H1 (cell line): Measurements from ENCODE around the gene GTF3C5. TPM values are rescaled to one million over a fixed set of nuclear protein-coding genes. Genes with fewer than 3 reads are reported as not detected.

Experiments used
- CTCF ChIA-PET: fragments of 300-600 bp; sonication (Branson Sonifier 250); formaldehyde crosslinking; loops from one replicate; lab custom pipeline; 2021; ENCODE audit not compliant: partially characterized antibody; lab: Charles Lee
- POLR2A ChIA-PET: fragments of 300-600 bp; sonication (Branson Sonifier 250); formaldehyde crosslinking; loops from one replicate; lab custom pipeline; 2021; ENCODE audit warnings: inconsistent platforms; ENCODE audit not compliant: partially characterized antibody; lab: Charles Lee
- DNase-seq, 2 experiments: peaks; one replicate each; pipeline versions ENCODE4 v3.0.0 to v3.0.0-alpha.2; 2010 to 2022; ENCODE audit warnings: low spot score in 2 of 2, low read depth in 1 of 2, mixed read lengths in 1 of 2
- FAIRE-seq: peaks from 2 replicates; lab custom pipeline; 2011; peaks lifted over from hg19 to GRCh38; lab: Jason Lieb, UNC
- H2AFZ ChIP-seq: 2 replicates; pipeline ENCODE4 v1.8.1; 2012; ENCODE audit warnings: low read length, inconsistent platforms
- H2AK5ac ChIP-seq: 2 replicates; pipeline ENCODE4 v1.6.1; 2013; ENCODE audit warnings: low read depth, low read length
- H2BK120ac ChIP-seq: replicated peaks from 2 replicates; pipeline ENCODE3; 2013; ENCODE audit warnings: low read depth, low read length, inconsistent platforms
- H2BK12ac ChIP-seq: 2 replicates; pipeline ENCODE4 v1.6.1; 2013; ENCODE audit warnings: low read depth, low read length
- H2BK15ac ChIP-seq: 2 replicates; pipeline ENCODE4 v1.6.1; 2013; ENCODE audit warnings: low read length
- H2BK20ac ChIP-seq: 2 replicates; pipeline ENCODE4 v1.6.1; 2013; ENCODE audit warnings: low read length
- H2BK5ac ChIP-seq: 2 replicates; pipeline ENCODE4 v1.6.1; 2013; ENCODE audit warnings: low read depth, low read length
- H3K14ac ChIP-seq: 2 replicates; pipeline ENCODE4 v1.6.1; 2013; ENCODE audit warnings: inconsistent platforms; ENCODE audit not compliant: insufficient read length
- H3K18ac ChIP-seq: 2 replicates; pipeline ENCODE4 v1.6.1; 2013; ENCODE audit warnings: low read length; ENCODE audit errors: extremely low read depth
- H3K23ac ChIP-seq: 2 replicates; pipeline ENCODE4 v1.6.1; 2013; ENCODE audit warnings: inconsistent platforms; ENCODE audit not compliant: insufficient read length
- H3K23me2 ChIP-seq: 2 replicates; pipeline ENCODE4 v1.6.1; 2013; ENCODE audit warnings: low read depth, low read length
- H3K27ac ChIP-seq: 2 replicates; pipeline ENCODE4 v1.6.1; 2011; ENCODE audit warnings: low read depth, low read length, inconsistent platforms
- H3K27me3 ChIP-seq, 4 experiments: replicated peaks in 1 of 4; 1 replicate in 1 of 4; 2 replicates in 3 of 4; pipeline versions ENCODE4 v1.6.1 to v1.8.1; 2011 to 2013; ENCODE audit warnings: low read length in 3 of 4, mild to moderate bottlenecking in 3 of 4, inconsistent platforms in 2 of 4, mixed read lengths in 2 of 4, moderate library complexity in 1 of 4; ENCODE audit not compliant: control insufficient read depth in 3 of 4, insufficient read depth in 3 of 4; ENCODE audit errors: extremely low read depth in 1 of 4
- H3K36me3 ChIP-seq, 4 experiments: 2 replicates each; pipeline versions ENCODE4 v1.6.1 to v1.8.1; 2011 to 2013; ENCODE audit warnings: mild to moderate bottlenecking in 4 of 4, low read length in 3 of 4, moderate library complexity in 2 of 4, control low read depth in 1 of 4, inconsistent platforms in 1 of 4; ENCODE audit not compliant: insufficient read depth in 4 of 4, control insufficient read depth in 2 of 4
- H3K4ac ChIP-seq: replicated peaks from 2 replicates; pipeline ENCODE3; 2013; ENCODE audit warnings: low read length, low read depth, mixed read lengths, inconsistent platforms; ENCODE audit not compliant: insufficient read length
- H3K4me1 ChIP-seq, 4 experiments: replicated peaks in 1 of 4; 1 replicate in 1 of 4; 2 replicates in 3 of 4; pipeline versions ENCODE4 v1.6.1 to v1.8.1; 2011 to 2013; ENCODE audit warnings: low read length in 3 of 4, inconsistent platforms in 2 of 4, mixed read lengths in 1 of 4; ENCODE audit not compliant: insufficient read depth in 4 of 4, control insufficient read depth in 3 of 4
- H3K4me2 ChIP-seq, 2 experiments: 2 replicates each; pipeline versions ENCODE4 v1.6.1 to v1.8.1; 2011 to 2013; ENCODE audit warnings: low read depth in 2 of 2, low read length in 2 of 2, control low read depth in 1 of 2, inconsistent platforms in 1 of 2, mild to moderate bottlenecking in 1 of 2; ENCODE audit not compliant: insufficient read depth in 1 of 2
- H3K4me3 ChIP-seq, 4 experiments: fragments of 200-600, 300-600 bp in 1 of 4; sonication (generic), shearing (Covaris generic), sonication (Bioruptor Twin) in 1 of 4; 2 replicates each; pipeline versions ENCODE4 v1.5.1 to v1.8.1; 2011 to 2016; ENCODE audit warnings: low read length in 4 of 4, low read depth in 3 of 4, control low read depth in 2 of 4, inconsistent platforms in 2 of 4, mild to moderate bottlenecking in 2 of 4, mixed read lengths in 1 of 4, moderate library complexity in 1 of 4; ENCODE audit not compliant: insufficient read depth in 2 of 4; ENCODE audit errors: extremely low read depth in 1 of 4
- H3K56ac ChIP-seq: replicated peaks from 2 replicates; pipeline ENCODE3; 2013; ENCODE audit warnings: low read depth, mild to moderate bottlenecking, mixed read lengths, low read length, inconsistent platforms; ENCODE audit not compliant: insufficient read length
- H3K79me1 ChIP-seq: 2 replicates; pipeline ENCODE4 v1.6.1; 2013; ENCODE audit warnings: low read depth, low read length, control low read depth
- H3K79me2 ChIP-seq, 2 experiments: 2 replicates each; pipeline versions ENCODE4 v1.6.1 to v1.8.1; 2012 to 2013; ENCODE audit warnings: low read length in 2 of 2, mild to moderate bottlenecking in 2 of 2, inconsistent platforms in 1 of 2; ENCODE audit not compliant: insufficient read depth in 2 of 2, control insufficient read depth in 1 of 2
- H3K9ac ChIP-seq, 4 experiments: replicated peaks in 1 of 4; 1 replicate in 1 of 4; 2 replicates in 3 of 4; pipeline versions ENCODE4 v1.6.1 to v1.8.1; 2011 to 2013; ENCODE audit warnings: low read depth in 3 of 4, low read length in 3 of 4, control low read depth in 2 of 4, mild to moderate bottlenecking in 2 of 4, moderate library complexity in 2 of 4, inconsistent platforms in 1 of 4; ENCODE audit errors: extremely low read depth in 1 of 4
- H3K9me3 ChIP-seq, 2 experiments: 2 replicates each; pipeline versions ENCODE4 v1.6.1 to v1.8.1; 2012 to 2013; ENCODE audit warnings: mild to moderate bottlenecking in 2 of 2, moderate library complexity in 2 of 2, control low read depth in 1 of 2, inconsistent platforms in 1 of 2, low read depth in 1 of 2, low read length in 1 of 2, mixed read lengths in 1 of 2; ENCODE audit not compliant: insufficient read depth in 2 of 2
- H4K20me1 ChIP-seq, 2 experiments: replicated peaks in 1 of 2; 2 replicates each; pipeline versions ENCODE3 to v1.8.1; 2011 to 2013; ENCODE audit warnings: inconsistent platforms in 2 of 2, low read length in 2 of 2, mild to moderate bottlenecking in 1 of 2; ENCODE audit not compliant: insufficient read depth in 2 of 2, control insufficient read depth in 1 of 2
- H4K5ac ChIP-seq: 2 replicates; pipeline ENCODE4 v1.6.1; 2013; ENCODE audit warnings: low read length, low read depth, mixed read lengths, inconsistent platforms; ENCODE audit not compliant: insufficient read length
- H4K8ac ChIP-seq: 2 replicates; pipeline ENCODE4 v1.8.0; 2013; ENCODE audit warnings: mild to moderate bottlenecking, moderate library complexity, low read length, inconsistent platforms; ENCODE audit not compliant: insufficient read depth; ENCODE audit errors: extremely low read depth
- H4K91ac ChIP-seq: replicated peaks from 2 replicates; pipeline ENCODE3; 2013; ENCODE audit warnings: low read length, mixed read lengths, inconsistent platforms; ENCODE audit not compliant: insufficient read length
- CBX5 ChIP-seq: fragments of 300-800, 300-1000 bp; sonication (generic); IDR thresholded peaks from 2 replicates; pipeline ENCODE4 v1.7.1; 2016; ENCODE audit warnings: antibody characterized with exemption, low read length, low read depth
- CEBPB ChIP-seq: IDR thresholded peaks from 2 replicates; pipeline ENCODE4 v1.6.1; 2012; ENCODE audit warnings: low read depth, low read length
- EP300 ChIP-seq, 2 experiments: IDR thresholded peaks; 1 replicate in 1 of 2; 2 replicates in 1 of 2; pipeline ENCODE4 v1.6.1; 2011 to 2012; ENCODE audit warnings: low read depth in 2 of 2, low read length in 2 of 2, mild to moderate bottlenecking in 2 of 2, borderline replicate concordance in 1 of 2, inconsistent platforms in 1 of 2, moderate library complexity in 1 of 2
- GABPA ChIP-seq: IDR thresholded peaks from 2 replicates; pipeline ENCODE4 v1.6.1; 2011; ENCODE audit warnings: mild to moderate bottlenecking, low read length, moderate library complexity, borderline replicate concordance; ENCODE audit not compliant: insufficient read depth
- RAD21 ChIP-seq, 2 experiments: IDR thresholded peaks in 1 of 2; conservative IDR thresholded peaks in 1 of 2; 2 replicates each; pipeline ENCODE4 v1.6.1; 2011; ENCODE audit warnings: low read depth in 2 of 2, low read length in 2 of 2, improper control_type of control experiment in 1 of 2, inconsistent platforms in 1 of 2, mild to moderate bottlenecking in 1 of 2, moderate library complexity in 1 of 2
- WGBS, 2 experiments: shearing (Covaris generic) in 1 of 2; methylation state at CpG; one replicate each; pipeline versions ENCODE4 v1.1.6 to v1.1.7; 2013 to 2015; ENCODE audit warnings: low lambda C conversion rate in 2 of 2, mixed read lengths in 2 of 2, inconsistent platforms in 1 of 2, low coverage in 1 of 2, missing lambda C conversion rate in 1 of 2; ENCODE audit not compliant: insufficient replicate concordance in 2 of 2, insufficient coverage in 1 of 2, insufficient read length in 1 of 2; ENCODE audit errors: extremely low coverage in 1 of 2, missing lambda C conversion rate in 1 of 2; 5-methylcytosine and 5-hydroxymethylcytosine counted together
- polyA plus RNA-seq, 7 experiments: library from polyadenylated mRNA; depleted of rRNA in 3 of 7; stranded (reverse) in 5 of 7; unstranded in 2 of 7; fragments of >200 nt in 5 of 7; fragments of 200-250 nt in 2 of 7; gene quantifications; 1 replicate in 5 of 7; 2 replicates in 1 of 7; 4 replicates in 1 of 7; pipeline versions ENCODE4 v1.2.1 to v1.2.3, GENCODE V29; 2011 to 2013; ENCODE audit warnings: missing spikeins in 2 of 7, mixed read lengths in 2 of 7
- total RNA-seq: library from RNA; stranded (reverse); fragmentation: NEBNext Ultra II Directional; extraction: Animal tissue kit (Norgen Biotek cat#: 25700); gene quantifications from 2 replicates; pipeline ENCODE4 v1.2.1, GENCODE V29; 2021
- TF ChIP-seq, protein P1 (sequence below), 3 experiments: IDR thresholded peaks; 1 replicate in 2 of 3; 2 replicates in 1 of 3; pipeline versions ENCODE4 v1.5.1 to v1.6.1; 2011; ENCODE audit warnings: low read length in 3 of 3, mild to moderate bottlenecking in 3 of 3, inconsistent platforms in 2 of 3, low read depth in 1 of 3, moderate library complexity in 1 of 3; ENCODE audit not compliant: insufficient read depth in 1 of 3; ENCODE audit errors: control extremely low read depth in 1 of 3
- TF ChIP-seq, protein P2 (sequence below): IDR thresholded peaks from 2 replicates; pipeline ENCODE4 v1.6.1; 2012; ENCODE audit warnings: inconsistent platforms

GTF3C5 gene
- total and polyA plus RNA-seq, 2 of the 8 experiments (the other 6 are each of a cell fraction or from before 2014, with no cell fraction given) = 78.7 to 87.1 TPM

DNA sequence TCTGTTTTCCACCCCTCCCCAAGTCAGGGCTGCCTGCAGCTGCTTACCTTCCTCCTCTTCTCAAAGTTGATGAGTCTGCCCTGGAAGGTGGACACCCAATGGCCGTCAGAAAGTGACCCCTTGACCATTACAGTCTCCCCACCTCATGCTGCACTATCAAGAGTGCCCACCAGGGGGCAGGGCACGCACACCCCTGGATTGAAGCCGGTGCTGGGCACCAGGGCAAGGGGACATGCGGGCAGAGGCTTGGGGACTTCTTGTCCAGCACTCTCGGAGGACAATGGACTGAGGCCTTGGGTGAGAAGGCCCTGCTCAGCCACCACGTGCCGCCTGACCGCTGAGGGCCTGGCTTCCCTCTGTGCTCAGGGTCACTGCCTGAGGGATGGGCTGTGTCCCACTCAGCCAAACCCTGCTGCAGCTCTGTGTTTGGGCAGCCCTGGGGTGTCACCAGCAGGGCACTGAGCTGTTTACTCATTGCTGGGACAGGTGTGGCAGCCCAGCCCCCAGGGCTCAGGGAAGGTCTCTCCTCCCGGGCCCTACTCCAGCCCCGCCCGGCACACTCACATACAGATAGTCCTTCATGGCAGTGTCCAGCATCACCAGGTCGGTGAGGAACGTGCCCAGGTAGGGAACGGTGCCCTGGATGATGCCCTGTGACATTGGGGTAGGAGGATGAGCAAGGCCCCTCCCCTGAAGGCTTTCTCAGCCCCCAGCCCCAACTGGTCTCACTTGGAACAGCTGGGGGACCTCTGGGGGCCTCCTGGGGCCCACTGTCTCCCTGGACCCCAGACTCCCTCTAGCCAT is 72.6 kb downstream of the GTF3C5 start:
- Histone ChIP-seq H3K9me3 (peaks cover 0 to under 1% of the 10 kb centered on the region in 2 experiments; a peak in 1 of 4 replicates), H3K18ac (no peak overlapping the region), H3K9ac (no peak overlapping the region), H4K91ac (no peak overlapping the region), H2BK5ac (no peak overlapping the region), H2BK15ac (no peak overlapping the region), H3K23ac (no peak overlapping the region), H3K4me2 (no peak overlapping the region), H2BK120ac (no peak overlapping the region), H4K8ac (no peak overlapping the region), H3K27me3 (no peaks in the 10 kb centered on the region), H2AFZ (no peak overlapping the region), H3K23me2 (no peaks in the 10 kb centered on the region), H3K4me1 (peaks cover 0 to 8% (median 3%) of the 10 kb centered on the region in 4 experiments; a peak in 3 of 7 replicates), H3K4ac (no peak overlapping the region), H3K79me2 (no peaks in the 10 kb centered on the region), H3K79me1 (no peaks in the 10 kb centered on the region), H3K36me3 (peaks cover 5 to 14% (median 6%) of the 10 kb centered on the region in 4 experiments), H2AK5ac (no peak overlapping the region), H3K27ac (no peak overlapping the region), H3K4me3 (no peak overlapping the region), H4K20me1 (peaks cover 2 to 11% of the 10 kb centered on the region in 2 experiments), H3K14ac (no peak overlapping the region), H2BK12ac (no peak overlapping the region), H3K56ac (no peak overlapping the region), H4K5ac (no peak overlapping the region), H2BK20ac (no peak overlapping the region)
- TF ChIP-seq, protein P1, sequence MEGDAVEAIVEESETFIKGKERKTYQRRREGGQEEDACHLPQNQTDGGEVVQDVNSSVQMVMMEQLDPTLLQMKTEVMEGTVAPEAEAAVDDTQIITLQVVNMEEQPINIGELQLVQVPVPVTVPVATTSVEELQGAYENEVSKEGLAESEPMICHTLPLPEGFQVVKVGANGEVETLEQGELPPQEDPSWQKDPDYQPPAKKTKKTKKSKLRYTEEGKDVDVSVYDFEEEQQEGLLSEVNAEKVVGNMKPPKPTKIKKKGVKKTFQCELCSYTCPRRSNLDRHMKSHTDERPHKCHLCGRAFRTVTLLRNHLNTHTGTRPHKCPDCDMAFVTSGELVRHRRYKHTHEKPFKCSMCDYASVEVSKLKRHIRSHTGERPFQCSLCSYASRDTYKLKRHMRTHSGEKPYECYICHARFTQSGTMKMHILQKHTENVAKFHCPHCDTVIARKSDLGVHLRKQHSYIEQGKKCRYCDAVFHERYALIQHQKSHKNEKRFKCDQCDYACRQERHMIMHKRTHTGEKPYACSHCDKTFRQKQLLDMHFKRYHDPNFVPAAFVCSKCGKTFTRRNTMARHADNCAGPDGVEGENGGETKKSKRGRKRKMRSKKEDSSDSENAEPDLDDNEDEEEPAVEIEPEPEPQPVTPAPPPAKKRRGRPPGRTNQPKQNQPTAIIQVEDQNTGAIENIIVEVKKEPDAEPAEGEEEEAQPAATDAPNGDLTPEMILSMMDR (IDR thresholded peaks at IDR 0.05; ENCODE audit: control extremely low read depth in 1 of 3, insufficient read depth in 1 of 3, low read depth in 1 of 3, low read length in 3 of 3) = peak in 2 of 3 experiments; percentile 92 to 94; a peak in 3 of 4 replicates
- TF ChIP-seq RAD21 (IDR thresholded peaks at IDR 0.05 in 1 of 2, conservative IDR thresholded peaks at IDR 0.05 in 1 of 2; ENCODE audit: low read depth in 2 of 2, low read length in 2 of 2) (peak; percentile 91 to 92), CBX5 (no peak), CEBPB (no peak), GABPA (no peak), EP300 (IDR thresholded peaks at IDR 0.05; ENCODE audit: borderline replicate concordance in 1 of 2, low read depth in 2 of 2, low read length in 2 of 2) (no peak)
- TF ChIP-seq, protein P2, sequence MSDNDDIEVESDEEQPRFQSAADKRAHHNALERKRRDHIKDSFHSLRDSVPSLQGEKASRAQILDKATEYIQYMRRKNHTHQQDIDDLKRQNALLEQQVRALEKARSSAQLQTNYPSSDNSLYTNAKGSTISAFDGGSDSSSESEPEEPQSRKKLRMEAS = peak; percentile 22; the same call in 1 of the 2 replicates
- WGBS, 2 experiments = 72% methylated on average over 14 of the region's 14 CpGs; no CpG with 5 or more reads in 1 of the 2 experiments
- FAIRE-seq (no peak), DNase-seq (peak in 1 of 2 experiments; percentile 93)
- POLR2A ChIA-PET = no interaction called here
- CTCF ChIA-PET = interaction anchor here (0.6 to 19.3 kb wide), 20 partner anchors 8 to 455 kb away, joined by 3 to 337 read pairs (median 8); partner anchors contain the start of gene RALGDS
